IPS-18a (cell line): ENCODE results near the gene STK10.
"Not testable (repeated sequence)": the region's sequence is repeated elsewhere in the genome, so short reads cannot be mapped to it uniquely, and the experiment has no call there.

Experiments
- H3K27ac ChIP-seq: one replicate; pipeline ENCODE4 v1.5.1; 2013; ENCODE audit warnings: low read length
- H3K27me3 ChIP-seq: one replicate; pipeline ENCODE4 v1.6.1; 2013; ENCODE audit warnings: mild to moderate bottlenecking, low read length; ENCODE audit not compliant: control insufficient read depth, insufficient read depth
- H3K36me3 ChIP-seq: one replicate; pipeline ENCODE4 v1.6.1; 2013; ENCODE audit warnings: low read depth, low read length; ENCODE audit not compliant: control insufficient read depth
- H3K4me1 ChIP-seq: one replicate; pipeline ENCODE4 v1.6.1; 2013; ENCODE audit warnings: low read depth, low read length; ENCODE audit not compliant: control insufficient read depth
- H3K4me3 ChIP-seq: one replicate; pipeline ENCODE4 v1.5.1; 2013; ENCODE audit warnings: low read length
- H3K9ac ChIP-seq: one replicate; pipeline ENCODE4 v1.6.1; 2013; ENCODE audit warnings: mild to moderate bottlenecking, low read length, moderate library complexity
- H3K9me3 ChIP-seq: one replicate; pipeline ENCODE4 v1.6.1; 2013; ENCODE audit warnings: low read depth, low read length; ENCODE audit not compliant: control insufficient read depth

STK10 gene

DNA sequence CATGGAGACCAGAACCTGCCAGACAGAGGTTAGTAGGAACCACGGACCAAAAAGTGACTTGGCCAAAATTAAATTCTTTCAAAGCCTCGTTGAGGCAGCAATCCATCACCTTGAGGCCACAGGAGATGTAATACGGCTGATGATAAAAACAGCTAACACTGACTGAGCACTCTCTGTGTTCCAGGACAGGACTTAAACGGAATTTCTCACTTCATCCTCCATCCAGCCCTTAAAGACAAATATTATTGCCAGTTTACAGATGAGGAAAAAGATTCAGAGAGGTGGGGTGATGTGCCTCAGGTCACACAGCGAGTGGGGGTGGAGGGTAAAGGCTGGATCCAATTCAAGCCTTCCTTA, 25.1 kb downstream of the STK10 start:
- Histone ChIP-seq H3K9me3 (no peaks in the 10 kb centered on the region), H3K27me3 (no peaks in the 10 kb centered on the region), H3K9ac (no peak overlapping the region), H3K4me1 (no peaks in the 10 kb centered on the region), H3K27ac (no peak overlapping the region), H3K36me3 (no peaks in the 10 kb centered on the region), H3K4me3 (no peak overlapping the region)

DNA sequence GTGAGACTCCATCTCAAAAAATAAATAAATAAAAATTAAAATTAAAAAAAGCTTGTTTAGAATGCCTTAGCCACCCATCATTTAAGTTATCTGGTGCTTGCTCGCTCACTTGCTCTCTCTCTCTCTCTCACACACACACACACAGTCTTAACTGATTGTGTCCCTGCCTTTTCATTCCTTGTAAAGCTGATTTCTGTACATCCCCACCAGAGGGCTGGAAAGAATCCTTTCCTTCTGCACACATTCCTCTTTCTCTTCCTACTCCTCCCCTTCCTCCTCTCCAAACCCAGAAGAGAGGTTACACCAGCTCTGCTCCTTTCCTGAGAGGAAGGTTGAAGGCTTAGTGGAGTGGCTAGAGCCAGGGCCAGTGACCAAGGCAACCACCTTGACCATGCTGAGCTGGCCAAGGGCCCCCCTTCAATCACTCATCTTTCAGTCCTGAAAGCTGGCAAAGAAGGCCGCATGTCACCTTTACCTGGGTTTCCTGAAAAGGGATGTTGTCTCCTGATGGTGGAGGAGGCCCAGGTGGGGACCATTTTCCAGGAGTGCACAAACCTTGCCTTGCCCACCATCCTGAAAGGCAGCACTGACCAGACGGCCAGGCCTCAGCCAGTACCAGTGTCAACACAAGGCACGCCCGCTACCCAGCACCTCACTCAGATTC, 25.6 kb downstream of the STK10 start:
- no peaks in the 10 kb centered on the region for H3K27me3 ChIP-seq
- no peaks in the 10 kb centered on the region for H3K9me3 ChIP-seq
- H3K9ac ChIP-seq, result no peak overlapping the region
- no peaks in the 10 kb centered on the region for H3K4me1 ChIP-seq
- no peak overlapping the region for H3K27ac ChIP-seq
- no peak overlapping the region for H3K4me3 ChIP-seq
- H3K36me3 ChIP-seq, result no peaks in the 10 kb centered on the region

DNA sequence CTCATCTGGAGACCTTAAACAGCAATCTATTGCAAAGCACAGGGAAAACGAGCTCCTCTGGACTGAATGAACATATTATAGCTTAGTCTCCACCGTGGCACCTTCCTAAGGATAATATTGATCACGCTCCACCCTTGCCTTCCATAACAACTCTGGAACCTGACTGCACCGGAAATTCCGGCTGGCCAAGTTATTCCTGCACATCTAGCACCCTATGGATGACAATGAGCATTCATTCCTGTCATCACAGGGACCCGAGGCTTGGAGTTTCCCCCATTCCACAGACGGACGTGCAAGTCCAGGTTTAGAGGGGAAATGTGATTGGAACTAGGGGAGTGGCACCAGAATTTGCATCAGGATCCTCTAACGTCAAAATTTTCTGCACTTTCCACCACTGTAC, 27.5 kb downstream of the STK10 start:
- no peaks in the 10 kb centered on the region for H3K36me3 ChIP-seq
- H3K9me3 ChIP-seq, result no peaks in the 10 kb centered on the region
- H3K9ac ChIP-seq, result no peak overlapping the region
- no peak overlapping the region for H3K27ac ChIP-seq
- H3K4me1 ChIP-seq, result no peaks in the 10 kb centered on the region
- H3K27me3 ChIP-seq, result no peaks in the 10 kb centered on the region
- H3K4me3 ChIP-seq, result no peak overlapping the region

DNA sequence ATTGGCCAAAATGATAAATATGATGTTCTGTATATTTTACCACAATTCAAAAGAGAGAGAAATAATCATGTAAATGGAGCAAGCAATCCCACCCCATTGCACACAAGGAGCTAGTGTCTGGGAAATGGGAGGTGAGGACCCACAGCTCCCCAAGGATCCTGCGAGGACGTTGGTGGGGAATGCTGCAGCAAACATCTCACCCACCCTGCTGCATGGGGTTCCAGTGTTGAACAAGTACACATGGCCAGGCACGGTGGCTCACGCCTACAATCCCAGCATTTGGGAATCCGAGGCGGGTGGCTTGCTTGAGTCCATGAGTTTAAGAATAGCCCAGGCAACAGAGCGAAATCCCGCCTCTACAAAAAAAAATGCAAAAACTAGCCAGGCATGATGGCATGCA, 29.0 kb downstream of the STK10 start:
- H3K9me3 ChIP-seq, result no peaks in the 10 kb centered on the region
- no peak overlapping the region for H3K9ac ChIP-seq
- H3K4me1 ChIP-seq, result no peaks in the 10 kb centered on the region
- no peak overlapping the region for H3K4me3 ChIP-seq
- no peaks in the 10 kb centered on the region for H3K36me3 ChIP-seq
- no peaks in the 10 kb centered on the region for H3K27me3 ChIP-seq
- H3K27ac ChIP-seq, result no peak overlapping the region

DNA sequence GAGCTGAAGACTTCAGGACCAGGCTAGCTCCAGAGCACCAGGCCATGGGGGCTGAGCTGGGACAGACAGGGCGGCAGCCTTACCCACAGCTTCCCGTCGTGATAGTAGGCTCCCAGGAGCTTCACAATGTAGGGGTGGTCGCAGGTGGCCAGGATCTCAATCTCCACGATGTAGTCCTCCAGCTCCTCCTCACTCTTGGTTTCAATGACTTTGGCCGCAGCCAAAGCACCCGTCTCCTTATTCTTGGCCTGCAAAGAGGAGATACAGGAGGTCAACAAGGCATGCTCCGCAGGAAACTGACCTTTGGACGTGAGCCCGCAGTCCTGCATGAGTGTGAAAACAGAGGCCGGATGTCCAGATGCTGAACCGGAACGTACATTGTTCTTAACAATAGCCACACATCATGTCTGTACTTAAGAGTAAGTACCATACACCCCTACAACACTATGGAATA, 31.5 kb downstream of the STK10 start:
- Histone ChIP-seq H3K36me3 (no peaks in the 10 kb centered on the region), H3K4me3 (no peak overlapping the region), H3K9me3 (no peaks in the 10 kb centered on the region), H3K4me1 (no peaks in the 10 kb centered on the region), H3K9ac (no peak overlapping the region), H3K27ac (no peak overlapping the region), H3K27me3 (no peaks in the 10 kb centered on the region)

DNA sequence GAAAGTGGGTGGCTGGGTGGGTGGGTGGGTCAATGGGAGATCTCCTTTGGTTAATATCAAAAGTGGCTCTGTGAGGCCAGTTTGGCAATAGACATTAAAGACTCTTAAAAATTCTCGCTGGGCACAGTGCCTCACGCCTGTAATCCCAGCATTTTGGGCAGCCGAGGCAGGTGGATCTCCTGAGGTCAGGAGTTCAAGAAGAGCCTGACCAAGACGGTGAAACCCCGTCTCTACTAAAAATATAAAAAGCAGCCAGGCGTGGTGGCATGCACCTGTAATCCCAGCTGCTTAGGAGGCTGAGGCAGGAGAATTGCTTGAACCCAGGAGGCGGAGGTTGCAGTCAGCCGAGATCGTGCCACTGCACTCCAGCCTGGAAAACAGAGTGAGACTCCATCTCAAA, 32.9 kb downstream of the STK10 start:
- H3K27me3 ChIP-seq, H3K4me1 ChIP-seq: not testable (repeated sequence)

DNA sequence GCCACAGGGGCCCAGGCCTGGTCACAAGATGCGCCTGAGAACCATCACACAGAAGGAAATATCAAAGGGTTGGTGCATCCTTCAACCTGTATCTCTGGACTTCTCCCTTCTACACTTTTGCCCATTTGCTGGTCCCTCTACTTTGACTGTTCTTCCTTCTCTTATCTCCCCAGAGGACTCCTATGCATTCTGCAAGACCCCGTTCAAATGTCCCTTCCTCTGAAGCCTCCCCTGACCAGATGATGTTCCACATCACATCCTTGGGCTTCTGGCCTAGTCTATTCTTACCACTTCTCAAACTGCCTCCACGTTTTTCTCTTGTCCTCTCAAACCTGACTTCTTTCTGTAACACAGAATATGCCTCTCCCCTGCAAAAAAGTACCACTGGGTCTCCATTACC, 34.3 kb downstream of the STK10 start:
- H3K27ac ChIP-seq, result no peak overlapping the region
- no peak overlapping the region for H3K9ac ChIP-seq
- H3K27me3 ChIP-seq, result no peaks in the 10 kb centered on the region
- no peaks in the 10 kb centered on the region for H3K36me3 ChIP-seq
- H3K4me3 ChIP-seq, result no peak overlapping the region
- H3K4me1 ChIP-seq, result no peaks in the 10 kb centered on the region
- no peaks in the 10 kb centered on the region for H3K9me3 ChIP-seq

More for the DNA sequence above, 32.9 kb downstream of the STK10 start:
- not testable (repeated sequence) for H3K36me3 ChIP-seq, H3K4me3 ChIP-seq, H3K9ac ChIP-seq, H3K27ac ChIP-seq, H3K9me3 ChIP-seq

DNA sequence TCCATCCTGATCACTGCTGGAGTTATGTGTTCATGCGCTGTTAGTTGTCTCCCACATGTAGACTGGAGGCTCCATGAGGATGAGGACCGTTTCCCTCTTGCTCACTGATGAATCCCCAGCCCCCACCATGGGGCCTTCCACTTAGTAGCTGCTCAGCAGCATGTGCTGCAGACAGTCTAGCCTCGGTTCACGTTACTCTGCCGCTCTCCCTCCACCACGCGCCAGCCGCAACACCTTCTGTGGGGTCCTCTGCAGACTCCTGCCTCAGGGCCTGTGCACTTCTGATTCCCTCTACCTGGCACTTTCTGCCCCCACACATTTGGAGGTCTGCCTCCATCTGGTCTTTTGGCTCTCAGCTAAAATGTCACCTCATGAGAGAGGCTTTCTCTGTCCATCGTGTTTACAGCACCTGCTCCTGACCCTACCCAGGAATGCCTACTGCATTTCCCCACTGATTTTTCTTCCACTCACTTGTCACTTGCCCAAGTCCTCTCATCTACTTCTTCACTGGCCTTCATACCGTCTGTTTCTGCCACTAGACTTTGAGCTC, 36.3 kb downstream of the STK10 start:
- H3K4me3 ChIP-seq, result no peak overlapping the region
- no peaks in the 10 kb centered on the region for H3K9me3 ChIP-seq
- H3K36me3 ChIP-seq, result no peaks in the 10 kb centered on the region
- H3K4me1 ChIP-seq, result no peaks in the 10 kb centered on the region
- no peaks in the 10 kb centered on the region for H3K27me3 ChIP-seq
- H3K9ac ChIP-seq, result no peak overlapping the region
- no peak overlapping the region for H3K27ac ChIP-seq

- no peaks in the 10 kb centered on the region for H3K4me1 ChIP-seq
- H3K36me3 ChIP-seq, result no peaks in the 10 kb centered on the region
- H3K27ac ChIP-seq, result no peak overlapping the region
- H3K9ac ChIP-seq, result no peak overlapping the region
- H3K9me3 ChIP-seq, result no peaks in the 10 kb centered on the region
- H3K4me3 ChIP-seq, result no peak overlapping the region
- no peaks in the 10 kb centered on the region for H3K27me3 ChIP-seq
Observed at GRCh38 chr5:172150514-172151425, 37.3 kb downstream of the STK10 start.

- H3K36me3 ChIP-seq, H3K4me3 ChIP-seq, H3K27me3 ChIP-seq, H3K9ac ChIP-seq, H3K27ac ChIP-seq, H3K4me1 ChIP-seq, H3K9me3 ChIP-seq: not testable (repeated sequence)
Observed at GRCh38 chr5:172149481-172149880, 38.5 kb downstream of the STK10 start.

- no peak overlapping the region for H3K9ac ChIP-seq
- no peaks in the 10 kb centered on the region for H3K36me3 ChIP-seq
- H3K9me3 ChIP-seq, result no peaks in the 10 kb centered on the region
- H3K27me3 ChIP-seq, result no peaks in the 10 kb centered on the region
- no peaks in the 10 kb centered on the region for H3K4me1 ChIP-seq
- H3K27ac ChIP-seq, result no peak overlapping the region
- no peak overlapping the region for H3K4me3 ChIP-seq
Observed at GRCh38 chr5:172149073-172149472, 39.0 kb downstream of the STK10 start.
